Keratinocyte (primary cell): ENCODE data around the gene CREM. TPM values are rescaled to one million over a fixed set of nuclear protein-coding genes. Genes with fewer than 3 reads are reported as not detected.

Source experiments
- DNase-seq: peaks from one replicate; pipeline ENCODE4 v3.0.0-alpha.2; 2011; ENCODE audit warnings: low read depth, missing footprints, low spot score
- FAIRE-seq: peaks from 2 replicates; lab custom pipeline; 2011; peaks lifted over from hg19 to GRCh38; lab: Jason Lieb, UNC
- H2AFZ ChIP-seq: 2 replicates; pipeline ENCODE4 v1.6.0; 2012; ENCODE audit warnings: low read length, control low read depth, inconsistent platforms; ENCODE audit not compliant: control insufficient read depth
- H3K27ac ChIP-seq: 2 replicates; pipeline ENCODE4 v1.5.1; 2011; ENCODE audit warnings: low read length; ENCODE audit not compliant: control insufficient read depth, insufficient read depth
- H3K27me3 ChIP-seq: 3 replicates; pipeline ENCODE4 v1.6.0; 2011; ENCODE audit warnings: low read length; ENCODE audit not compliant: control insufficient read depth, insufficient read depth; ENCODE audit errors: extremely low read depth
- H3K36me3 ChIP-seq, 2 experiments: 2 replicates in 1 of 2; 3 replicates in 1 of 2; pipeline ENCODE4 v1.5.1; 2011; ENCODE audit warnings: low read length in 2 of 2, mild to moderate bottlenecking in 1 of 2; ENCODE audit not compliant: control insufficient read depth in 2 of 2, insufficient read depth in 2 of 2; ENCODE audit errors: extremely low read depth in 1 of 2
- H3K4me1 ChIP-seq: 3 replicates; pipeline ENCODE4 v1.5.1; 2011; ENCODE audit warnings: low read length; ENCODE audit not compliant: control insufficient read depth, insufficient read depth; ENCODE audit errors: extremely low read depth
- H3K4me2 ChIP-seq: 3 replicates; pipeline ENCODE4 v1.6.0; 2011; ENCODE audit warnings: low read depth, low read length; ENCODE audit not compliant: control insufficient read depth, insufficient read depth; ENCODE audit errors: extremely low read depth
- H3K4me3 ChIP-seq, 3 experiments: fragments of 200-600 bp in 1 of 3; sonication (generic) in 1 of 3; 2 replicates in 2 of 3; 3 replicates in 1 of 3; pipeline ENCODE4 v1.5.1; 2011 to 2016; ENCODE audit warnings: low read length in 3 of 3, mild to moderate bottlenecking in 3 of 3, control low read depth in 2 of 3, inconsistent platforms in 1 of 3, low read depth in 1 of 3, mixed read lengths in 1 of 3, mixed run types in 1 of 3, moderate library complexity in 1 of 3; ENCODE audit not compliant: control insufficient read depth in 2 of 3, insufficient read depth in 2 of 3; ENCODE audit errors: extremely low read depth in 1 of 3
- H3K79me2 ChIP-seq: 2 replicates; pipeline ENCODE4 v1.6.0; 2012; ENCODE audit warnings: low read length; ENCODE audit not compliant: control insufficient read depth, insufficient read depth
- H3K9ac ChIP-seq: 3 replicates; pipeline ENCODE4 v1.6.0; 2011; ENCODE audit warnings: low read length; ENCODE audit not compliant: control insufficient read depth, insufficient read depth; ENCODE audit errors: extremely low read depth
- H3K9me1 ChIP-seq: 3 replicates; pipeline ENCODE4 v1.6.0; 2011; ENCODE audit warnings: low read length; ENCODE audit not compliant: control insufficient read depth, insufficient read depth; ENCODE audit errors: extremely low read depth
- H3K9me3 ChIP-seq: 2 replicates; pipeline ENCODE4 v1.5.1; 2012; ENCODE audit warnings: low read depth, low read length; ENCODE audit not compliant: control insufficient read depth
- H4K20me1 ChIP-seq: 3 replicates; pipeline ENCODE4 v1.6.0; 2011; ENCODE audit warnings: low read length; ENCODE audit not compliant: control insufficient read depth, insufficient read depth; ENCODE audit errors: extremely low read depth
- EZH2 ChIP-seq: IDR thresholded peaks from one replicate; pipeline ENCODE4 v1.6.1; 2012; ENCODE audit warnings: inconsistent platforms, mild to moderate bottlenecking, low read length, moderate library complexity
- dilution Hi-C: fragments of 300-500 bp; cut with MboI; formaldehyde crosslinking; loops from one replicate; pipeline ENCODE4 v1.7.0; 2020; ENCODE audit warnings: low sequenced_read_pairs; ENCODE audit not compliant: extremely low pct_ligation_motif_present
- polyA plus RNA-seq, 5 experiments: library from polyadenylated mRNA; depleted of rRNA in 3 of 5; stranded (reverse) in 3 of 5; stranded (forward) in 1 of 5; unstranded in 1 of 5; fragments of >200 nt; gene quantifications; 1 replicate in 1 of 5; 2 replicates in 3 of 5; 3 replicates in 1 of 5; pipeline versions ENCODE4 v1.2.1 to v1.2.3, GENCODE V29; 2011 to 2012; ENCODE audit warnings: missing spikeins in 2 of 5, low read depth in 1 of 5, low replicate concordance in 1 of 5
- TF ChIP-seq, protein P1 (sequence below), 3 experiments: IDR thresholded peaks in 1 of 3; conservative IDR thresholded peaks in 1 of 3; optimal IDR thresholded peaks in 1 of 3; 2 replicates in 2 of 3; 3 replicates in 1 of 3; pipeline versions ENCODE3 to v1.5.1; 2011; ENCODE audit warnings: low read length in 3 of 3, mild to moderate bottlenecking in 3 of 3, moderate library complexity in 2 of 3, control low read depth in 1 of 3, inconsistent platforms in 1 of 3; ENCODE audit not compliant: insufficient read depth in 2 of 3; ENCODE audit errors: extremely low read depth in 1 of 3

CREM gene
- polyA plus RNA-seq, 1 donor (not counting 4 experiments of a cell fraction or from before 2014, with no cell fraction given), result 23.3 TPM

DNA sequence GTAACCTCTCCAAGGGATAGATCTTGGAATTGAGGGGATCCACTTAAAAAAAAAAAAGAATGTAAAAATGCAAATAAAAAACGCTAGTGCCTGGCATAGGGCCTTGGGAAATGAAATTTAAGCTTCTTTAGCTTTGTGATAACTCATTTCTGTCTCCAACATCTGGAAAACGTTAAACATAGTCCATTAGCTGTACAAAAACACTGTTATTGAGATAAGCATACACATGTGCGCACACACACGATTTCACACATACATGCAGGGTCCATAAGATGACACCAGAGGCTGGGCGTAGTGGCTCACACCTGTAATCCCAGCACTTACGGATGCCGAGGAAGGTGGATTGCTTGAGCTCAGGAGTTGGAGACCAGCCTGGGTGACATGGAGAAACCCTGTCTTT, 22.8 kb upstream of the CREM start:
- Histone ChIP-seq H3K4me3 (no peak overlapping the region), H3K4me1 (no peaks in the 10 kb centered on the region), H2AFZ (no peak overlapping the region), H3K27me3 (no peaks in the 10 kb centered on the region), H3K27ac (no peak overlapping the region), H3K36me3 (no peaks in the 10 kb centered on the region), H3K9me1 (no peaks in the 10 kb centered on the region), H3K79me2 (no peaks in the 10 kb centered on the region), H3K9ac (no peak overlapping the region), H3K4me2 (no peak overlapping the region), H4K20me1 (no peaks in the 10 kb centered on the region), H3K9me3 (no peaks in the 10 kb centered on the region)
- dilution Hi-C loops, result no loop called here
- DNase-seq, result no peak
- no peak for FAIRE-seq
- TF ChIP-seq, protein P1, sequence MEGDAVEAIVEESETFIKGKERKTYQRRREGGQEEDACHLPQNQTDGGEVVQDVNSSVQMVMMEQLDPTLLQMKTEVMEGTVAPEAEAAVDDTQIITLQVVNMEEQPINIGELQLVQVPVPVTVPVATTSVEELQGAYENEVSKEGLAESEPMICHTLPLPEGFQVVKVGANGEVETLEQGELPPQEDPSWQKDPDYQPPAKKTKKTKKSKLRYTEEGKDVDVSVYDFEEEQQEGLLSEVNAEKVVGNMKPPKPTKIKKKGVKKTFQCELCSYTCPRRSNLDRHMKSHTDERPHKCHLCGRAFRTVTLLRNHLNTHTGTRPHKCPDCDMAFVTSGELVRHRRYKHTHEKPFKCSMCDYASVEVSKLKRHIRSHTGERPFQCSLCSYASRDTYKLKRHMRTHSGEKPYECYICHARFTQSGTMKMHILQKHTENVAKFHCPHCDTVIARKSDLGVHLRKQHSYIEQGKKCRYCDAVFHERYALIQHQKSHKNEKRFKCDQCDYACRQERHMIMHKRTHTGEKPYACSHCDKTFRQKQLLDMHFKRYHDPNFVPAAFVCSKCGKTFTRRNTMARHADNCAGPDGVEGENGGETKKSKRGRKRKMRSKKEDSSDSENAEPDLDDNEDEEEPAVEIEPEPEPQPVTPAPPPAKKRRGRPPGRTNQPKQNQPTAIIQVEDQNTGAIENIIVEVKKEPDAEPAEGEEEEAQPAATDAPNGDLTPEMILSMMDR (optimal IDR thresholded peaks at IDR 0.05 in 1 of 3, IDR thresholded peaks at IDR 0.05 in 1 of 3, conservative IDR thresholded peaks at IDR 0.05 in 1 of 3; ENCODE audit: extremely low read depth in 1 of 3, insufficient read depth in 2 of 3, low read length in 3 of 3), result no peak
- TF ChIP-seq EZH2, result no peak

DNA sequence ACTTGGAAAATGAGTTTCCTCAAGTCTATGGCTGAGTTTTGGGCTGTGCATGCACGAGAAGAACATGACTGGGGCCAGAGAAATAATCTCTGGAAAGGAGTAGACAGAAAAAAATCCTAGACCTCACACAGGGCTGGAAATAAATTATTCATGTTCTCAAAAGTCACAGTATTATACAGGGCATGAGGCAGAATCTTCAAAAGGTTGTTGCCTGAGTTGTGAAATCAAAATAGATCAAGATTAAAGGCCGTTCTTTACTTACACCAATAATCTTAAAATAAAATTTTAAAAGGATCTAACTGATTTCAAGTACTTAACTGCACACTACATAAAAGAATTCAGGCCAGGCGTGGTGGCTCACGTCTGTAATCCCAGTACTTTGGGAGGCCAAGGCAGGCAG, 14.1 kb upstream of the CREM start:
- no peak for FAIRE-seq
- no peak overlapping the region for H3K9ac ChIP-seq
- no peak overlapping the region for H3K4me3 ChIP-seq
- H3K9me1 ChIP-seq, result no peaks in the 10 kb centered on the region
- peaks cover 3% of the 10 kb centered on the region for H3K4me1 ChIP-seq
- H3K27ac ChIP-seq, result no peak overlapping the region
- no peaks in the 10 kb centered on the region for H3K9me3 ChIP-seq
- no peak overlapping the region for H3K4me2 ChIP-seq
- no peak for TF ChIP-seq EZH2
- TF ChIP-seq, protein P1 (optimal IDR thresholded peaks at IDR 0.05 in 1 of 3, IDR thresholded peaks at IDR 0.05 in 1 of 3, conservative IDR thresholded peaks at IDR 0.05 in 1 of 3; ENCODE audit: extremely low read depth in 1 of 3, insufficient read depth in 2 of 3, low read length in 3 of 3), result no peak
- DNase-seq, result no peak
- H4K20me1 ChIP-seq, result no peaks in the 10 kb centered on the region
- H2AFZ ChIP-seq, result no peak overlapping the region
- H3K36me3 ChIP-seq, result no peaks in the 10 kb centered on the region
- H3K79me2 ChIP-seq, result no peaks in the 10 kb centered on the region
- H3K27me3 ChIP-seq, result no peaks in the 10 kb centered on the region
- dilution Hi-C loops, result no loop called here
